Esophagus muscularis mucosa (tissue), 3 donors: ENCODE results near the gene PROS1.
"Not testable (repeated sequence)": the region's sequence is repeated elsewhere in the genome, so short reads cannot be mapped to it uniquely, and the experiment has no call there.

Experiments used
- CTCF ChIP-seq, 3 experiments: fragments of 200-600 bp in 2 of 3; fragments of 450-650 bp in 1 of 3; sonication (generic) in 2 of 3; IDR thresholded peaks; one replicate each; pipeline ENCODE4 v1.5.1; 2017 to 2019; ENCODE audit warnings: antibody characterized with exemption in 3 of 3, mild to moderate bottlenecking in 2 of 3, moderate library complexity in 1 of 3
- POLR2A ChIP-seq: fragments of 450-650 bp; IDR thresholded peaks from one replicate; pipeline ENCODE4 v1.6.1; 2017; ENCODE audit warnings: antibody characterized with exemption, moderate library complexity, mild to moderate bottlenecking, low read depth
- POLR2AphosphoS5 ChIP-seq, 2 donors: sonication (generic); formaldehyde crosslinking; IDR thresholded peaks; one replicate each; pipeline ENCODE4 v1.6.1; 2017; ENCODE audit warnings: antibody characterized with exemption in 2 of 2

GRCh38 chr3:93873412-93873811 is 100.3 kb downstream of the PROS1 start:
- TF ChIP-seq CTCF (IDR thresholded peaks at IDR 0.05); POLR2A; POLR2AphosphoS5 (IDR thresholded peaks at IDR 0.05): not testable (repeated sequence)
